NCI-H1694 treated with DMSO at 0.1 percent for 48 hours (cell line): ENCODE data around the gene PMFBP1.

ENCODE experiments used
- DNase-seq: peaks from one replicate; lab custom pipeline; 2025; lab: John Stamatoyannopoulos, UW

Gene PMFBP1

GRCh38 chr16:72129976-72130656 is 41.8 kb downstream of the PMFBP1 start:
- no peak for DNase-seq

GRCh38 chr16:72128701-72129100 is 43.3 kb downstream of the PMFBP1 start:
- no peak for DNase-seq

GRCh38 chr16:72126429-72126765 is 45.6 kb downstream of the PMFBP1 start:
- no peak for DNase-seq

- no peak for DNase-seq
These were observed 46.1 kb downstream of the PMFBP1 start for GRCh38 chr16:72125635-72126428.

GRCh38 chr16:72124761-72125634 is 47.0 kb downstream of the PMFBP1 start:
- peak; percentile 85 for DNase-seq

- no peak for DNase-seq
These were observed 47.8 kb downstream of the PMFBP1 start for GRCh38 chr16:72124148-72124547.

GRCh38 chr16:72123426-72123825 is 48.5 kb downstream of the PMFBP1 start:
- no peak for DNase-seq

- DNase-seq = no peak
These were observed 49.0 kb downstream of the PMFBP1 start for GRCh38 chr16:72122916-72123315.

- DNase-seq = no peak
These were observed 49.6 kb downstream of the PMFBP1 start for GRCh38 chr16:72122308-72122707.

- no peak for DNase-seq
These were observed 51.9 kb downstream of the PMFBP1 start for GRCh38 chr16:72120026-72120425.

- no peak for DNase-seq
These were observed 58.4 kb downstream of the PMFBP1 start for GRCh38 chr16:72113616-72113945.

GRCh38 chr16:72112906-72113615 is 58.9 kb downstream of the PMFBP1 start:
- DNase-seq = no peak

GRCh38 chr16:72112452-72112792 is 59.5 kb downstream of the PMFBP1 start:
- DNase-seq = no peak

- DNase-seq = no peak
These were observed 60.1 kb downstream of the PMFBP1 start for GRCh38 chr16:72111657-72112451.

GRCh38 chr16:72110662-72111615 is 61.0 kb downstream of the PMFBP1 start:
- DNase-seq = no peak

GRCh38 chr16:72109966-72110530 is 61.9 kb downstream of the PMFBP1 start:
- no peak for DNase-seq

GRCh38 chr16:72109300-72109699 is 62.7 kb downstream of the PMFBP1 start:
- no peak for DNase-seq

GRCh38 chr16:72108353-72109102 is 63.4 kb downstream of the PMFBP1 start:
- DNase-seq = no peak

GRCh38 chr16:72107371-72107770 is 64.6 kb downstream of the PMFBP1 start:
- DNase-seq = no peak
